Neural crest cell (in vitro differentiated cells): Measurements from ENCODE around the gene SEC24D. TPM values are rescaled to one million over a fixed set of nuclear protein-coding genes. Genes with fewer than 3 reads are reported as not detected.
"Not testable (repeated sequence)": the region's sequence is repeated elsewhere in the genome, so short reads cannot be mapped to it uniquely, and the experiment has no call there.

Source experiments
- DNase-seq: peaks from one replicate; pipeline ENCODE4 v3.0.0; 2021; ENCODE audit warnings: low read depth, mixed read lengths, low spot score
- H3K27ac Mint-ChIP-seq: one replicate; pipeline ENCODE4 v1.8.0; 2021; ENCODE audit warnings: mild to moderate bottlenecking, mixed read lengths; ENCODE audit not compliant: unreplicated experiment
- H3K27me3 Mint-ChIP-seq: 2 replicates; pipeline ENCODE4 v1.8.0; 2021; ENCODE audit warnings: low read depth, mild to moderate bottlenecking, mixed read lengths
- H3K36me3 Mint-ChIP-seq: 2 replicates; pipeline ENCODE4 v1.8.0; 2021; ENCODE audit warnings: low read depth, mild to moderate bottlenecking, mixed read lengths
- H3K4me1 Mint-ChIP-seq: 2 replicates; pipeline ENCODE4 v1.8.0; 2021; ENCODE audit warnings: mixed read lengths
- H3K4me3 Mint-ChIP-seq: one replicate; pipeline ENCODE4 v1.8.0; 2021; ENCODE audit warnings: mild to moderate bottlenecking, mixed read lengths
- H3K9me3 Mint-ChIP-seq: 2 replicates; pipeline ENCODE4 v1.8.0; 2021; ENCODE audit warnings: mixed read lengths
- CTCF ChIP-seq: fragments of 200-600 bp; sonication (generic); conservative IDR thresholded peaks from 2 replicates; pipeline ENCODE4 v1.5.0; 2021; ENCODE audit warnings: antibody characterized with exemption, mild to moderate bottlenecking
- total RNA-seq: library from RNA; stranded (reverse); gene quantifications from 2 replicates; pipeline ENCODE4 v1.2.1, GENCODE V29; 2021

SEC24D gene
- total RNA-seq, 1 donor from 2014 or later, result 22.9 TPM

- no peaks in the 10 kb centered on the region for H3K27me3 Mint-ChIP-seq
- H3K27ac Mint-ChIP-seq, result no peak overlapping the region
- no peaks in the 10 kb centered on the region for H3K9me3 Mint-ChIP-seq
- TF ChIP-seq CTCF, result no peak
- H3K4me3 Mint-ChIP-seq, result no peak overlapping the region
- H3K36me3 Mint-ChIP-seq, result peaks cover 2% of the 10 kb centered on the region
- H3K4me1 Mint-ChIP-seq, result no peaks in the 10 kb centered on the region
- DNase-seq, result no peak
Observed at GRCh38 chr4:118803253-118803652, 32.7 kb downstream of the SEC24D start.

- Mint-ChIP-seq H3K4me1 (no peaks in the 10 kb centered on the region), H3K4me3 (no peak overlapping the region), H3K27ac (no peak overlapping the region), H3K27me3 (no peaks in the 10 kb centered on the region), H3K36me3 (peaks cover 2% of the 10 kb centered on the region), H3K9me3 (no peaks in the 10 kb centered on the region)
- TF ChIP-seq CTCF, result no peak
- no peak for DNase-seq
Observed at GRCh38 chr4:118801895-118802575, 33.9 kb downstream of the SEC24D start.

GRCh38 chr4:118799231-118799942 lies 36.5 kb downstream of the SEC24D start:
- H3K9me3 Mint-ChIP-seq, result no peaks in the 10 kb centered on the region
- no peak for TF ChIP-seq CTCF
- no peaks in the 10 kb centered on the region for H3K4me1 Mint-ChIP-seq
- H3K4me3 Mint-ChIP-seq, result no peak overlapping the region
- DNase-seq, result no peak
- no peaks in the 10 kb centered on the region for H3K27me3 Mint-ChIP-seq
- no peak overlapping the region for H3K27ac Mint-ChIP-seq
- peaks cover 4% of the 10 kb centered on the region for H3K36me3 Mint-ChIP-seq

- H3K36me3 Mint-ChIP-seq, result peaks cover 4% of the 10 kb centered on the region
- H3K4me3 Mint-ChIP-seq, result no peak overlapping the region
- H3K27me3 Mint-ChIP-seq, result no peaks in the 10 kb centered on the region
- DNase-seq, result no peak
- peaks cover 3% of the 10 kb centered on the region for H3K4me1 Mint-ChIP-seq
- TF ChIP-seq CTCF, result peak; percentile 41
- H3K27ac Mint-ChIP-seq, result no peak overlapping the region
- H3K9me3 Mint-ChIP-seq, result no peaks in the 10 kb centered on the region
Observed at GRCh38 chr4:118798658-118799057, 37.3 kb downstream of the SEC24D start.

- DNase-seq, result no peak
- H3K27me3 Mint-ChIP-seq, result no peaks in the 10 kb centered on the region
- H3K4me1 Mint-ChIP-seq, result peaks cover 4% of the 10 kb centered on the region
- no peak for TF ChIP-seq CTCF
- no peak overlapping the region for H3K4me3 Mint-ChIP-seq
- H3K27ac Mint-ChIP-seq, result no peak overlapping the region
- H3K9me3 Mint-ChIP-seq, result no peaks in the 10 kb centered on the region
- peaks cover 7% of the 10 kb centered on the region for H3K36me3 Mint-ChIP-seq
Observed at GRCh38 chr4:118797558-118798142, 38.3 kb downstream of the SEC24D start.

GRCh38 chr4:118791690-118792446 lies 44.1 kb downstream of the SEC24D start:
- not testable (repeated sequence) for DNase-seq

More at GRCh38 chr4:118791690-118792446, 44.1 kb downstream of the SEC24D start:
- not testable (repeated sequence) for H3K4me3 Mint-ChIP-seq, H3K9me3 Mint-ChIP-seq, H3K27ac Mint-ChIP-seq, H3K4me1 Mint-ChIP-seq, H3K36me3 Mint-ChIP-seq, H3K27me3 Mint-ChIP-seq
